Keratinocyte (primary cell): Measurements from ENCODE around the gene METTL24. TPM values are rescaled to one million over a fixed set of nuclear protein-coding genes. Genes with fewer than 3 reads are reported as not detected.

ENCODE experiments used
- DNase-seq: peaks from one replicate; pipeline ENCODE4 v3.0.0-alpha.2; 2011; ENCODE audit warnings: low read depth, missing footprints, low spot score
- FAIRE-seq: peaks from 2 replicates; lab custom pipeline; 2011; peaks lifted over from hg19 to GRCh38; lab: Jason Lieb, UNC
- H2AFZ ChIP-seq: 2 replicates; pipeline ENCODE4 v1.6.0; 2012; ENCODE audit warnings: low read length, control low read depth, inconsistent platforms; ENCODE audit not compliant: control insufficient read depth
- H3K27ac ChIP-seq: 2 replicates; pipeline ENCODE4 v1.5.1; 2011; ENCODE audit warnings: low read length; ENCODE audit not compliant: control insufficient read depth, insufficient read depth
- H3K27me3 ChIP-seq: 3 replicates; pipeline ENCODE4 v1.6.0; 2011; ENCODE audit warnings: low read length; ENCODE audit not compliant: control insufficient read depth, insufficient read depth; ENCODE audit errors: extremely low read depth
- H3K36me3 ChIP-seq, 2 experiments: 2 replicates in 1 of 2; 3 replicates in 1 of 2; pipeline ENCODE4 v1.5.1; 2011; ENCODE audit warnings: low read length in 2 of 2, mild to moderate bottlenecking in 1 of 2; ENCODE audit not compliant: control insufficient read depth in 2 of 2, insufficient read depth in 2 of 2; ENCODE audit errors: extremely low read depth in 1 of 2
- H3K4me1 ChIP-seq: 3 replicates; pipeline ENCODE4 v1.5.1; 2011; ENCODE audit warnings: low read length; ENCODE audit not compliant: control insufficient read depth, insufficient read depth; ENCODE audit errors: extremely low read depth
- H3K4me2 ChIP-seq: 3 replicates; pipeline ENCODE4 v1.6.0; 2011; ENCODE audit warnings: low read depth, low read length; ENCODE audit not compliant: control insufficient read depth, insufficient read depth; ENCODE audit errors: extremely low read depth
- H3K4me3 ChIP-seq, 3 experiments: fragments of 200-600 bp in 1 of 3; sonication (generic) in 1 of 3; 2 replicates in 2 of 3; 3 replicates in 1 of 3; pipeline ENCODE4 v1.5.1; 2011 to 2016; ENCODE audit warnings: low read length in 3 of 3, mild to moderate bottlenecking in 3 of 3, control low read depth in 2 of 3, inconsistent platforms in 1 of 3, low read depth in 1 of 3, mixed read lengths in 1 of 3, mixed run types in 1 of 3, moderate library complexity in 1 of 3; ENCODE audit not compliant: control insufficient read depth in 2 of 3, insufficient read depth in 2 of 3; ENCODE audit errors: extremely low read depth in 1 of 3
- H3K79me2 ChIP-seq: 2 replicates; pipeline ENCODE4 v1.6.0; 2012; ENCODE audit warnings: low read length; ENCODE audit not compliant: control insufficient read depth, insufficient read depth
- H3K9ac ChIP-seq: 3 replicates; pipeline ENCODE4 v1.6.0; 2011; ENCODE audit warnings: low read length; ENCODE audit not compliant: control insufficient read depth, insufficient read depth; ENCODE audit errors: extremely low read depth
- H3K9me1 ChIP-seq: 3 replicates; pipeline ENCODE4 v1.6.0; 2011; ENCODE audit warnings: low read length; ENCODE audit not compliant: control insufficient read depth, insufficient read depth; ENCODE audit errors: extremely low read depth
- H3K9me3 ChIP-seq: 2 replicates; pipeline ENCODE4 v1.5.1; 2012; ENCODE audit warnings: low read depth, low read length; ENCODE audit not compliant: control insufficient read depth
- H4K20me1 ChIP-seq: 3 replicates; pipeline ENCODE4 v1.6.0; 2011; ENCODE audit warnings: low read length; ENCODE audit not compliant: control insufficient read depth, insufficient read depth; ENCODE audit errors: extremely low read depth
- CTCF ChIP-seq, 3 experiments: IDR thresholded peaks in 1 of 3; conservative IDR thresholded peaks in 1 of 3; optimal IDR thresholded peaks in 1 of 3; 2 replicates in 2 of 3; 3 replicates in 1 of 3; pipeline versions ENCODE3 to v1.5.1; 2011; ENCODE audit warnings: low read length in 3 of 3, mild to moderate bottlenecking in 3 of 3, moderate library complexity in 2 of 3, control low read depth in 1 of 3, inconsistent platforms in 1 of 3; ENCODE audit not compliant: insufficient read depth in 2 of 3; ENCODE audit errors: extremely low read depth in 1 of 3
- EZH2 ChIP-seq: IDR thresholded peaks from one replicate; pipeline ENCODE4 v1.6.1; 2012; ENCODE audit warnings: inconsistent platforms, mild to moderate bottlenecking, low read length, moderate library complexity
- dilution Hi-C: fragments of 300-500 bp; cut with MboI; formaldehyde crosslinking; loops from one replicate; pipeline ENCODE4 v1.7.0; 2020; ENCODE audit warnings: low sequenced_read_pairs; ENCODE audit not compliant: extremely low pct_ligation_motif_present
- polyA plus RNA-seq, 5 experiments: library from polyadenylated mRNA; depleted of rRNA in 3 of 5; stranded (reverse) in 3 of 5; stranded (forward) in 1 of 5; unstranded in 1 of 5; fragments of >200 nt; gene quantifications; 1 replicate in 1 of 5; 2 replicates in 3 of 5; 3 replicates in 1 of 5; pipeline versions ENCODE4 v1.2.1 to v1.2.3, GENCODE V29; 2011 to 2012; ENCODE audit warnings: missing spikeins in 2 of 5, low read depth in 1 of 5, low replicate concordance in 1 of 5

The METTL24 gene
- polyA plus RNA-seq, 1 donor (not counting 4 experiments of a cell fraction or from before 2014, with no cell fraction given), result not detected

GRCh38 chr6:110317646-110318045 is 40.5 kb downstream of the METTL24 start:
- H3K79me2 ChIP-seq, result no peaks in the 10 kb centered on the region
- H3K27me3 ChIP-seq, result no peaks in the 10 kb centered on the region
- no peak overlapping the region for H3K4me2 ChIP-seq
- H3K9me1 ChIP-seq, result no peaks in the 10 kb centered on the region
- no peak overlapping the region for H3K27ac ChIP-seq
- no peak overlapping the region for H3K9ac ChIP-seq
- no peaks in the 10 kb centered on the region for H4K20me1 ChIP-seq
- FAIRE-seq (no peak), DNase-seq (no peak)
- no peak for TF ChIP-seq CTCF (optimal IDR thresholded peaks at IDR 0.05 in 1 of 3, IDR thresholded peaks at IDR 0.05 in 1 of 3, conservative IDR thresholded peaks at IDR 0.05 in 1 of 3; ENCODE audit: extremely low read depth in 1 of 3, insufficient read depth in 2 of 3, low read length in 3 of 3)
- no peaks in the 10 kb centered on the region for H3K4me1 ChIP-seq
- dilution Hi-C loops, result no loop called here
- H2AFZ ChIP-seq, result no peak overlapping the region
- H3K9me3 ChIP-seq, result no peaks in the 10 kb centered on the region
- no peak overlapping the region for H3K4me3 ChIP-seq
- no peaks in the 10 kb centered on the region for H3K36me3 ChIP-seq

- dilution Hi-C loops, result no loop called here
- H3K4me1 ChIP-seq, result no peaks in the 10 kb centered on the region
- no peaks in the 10 kb centered on the region for H3K9me3 ChIP-seq
- no peaks in the 10 kb centered on the region for H3K9me1 ChIP-seq
- no peak overlapping the region for H3K4me2 ChIP-seq
- no peaks in the 10 kb centered on the region for H4K20me1 ChIP-seq
- FAIRE-seq (no peak), DNase-seq (no peak)
- no peak overlapping the region for H3K4me3 ChIP-seq
- no peaks in the 10 kb centered on the region for H3K79me2 ChIP-seq
- no peak overlapping the region for H2AFZ ChIP-seq
- H3K36me3 ChIP-seq, result no peaks in the 10 kb centered on the region
- TF ChIP-seq EZH2 (no peak), CTCF (optimal IDR thresholded peaks at IDR 0.05 in 1 of 3, IDR thresholded peaks at IDR 0.05 in 1 of 3, conservative IDR thresholded peaks at IDR 0.05 in 1 of 3; ENCODE audit: extremely low read depth in 1 of 3, insufficient read depth in 2 of 3, low read length in 3 of 3) (no peak)
- H3K27me3 ChIP-seq, result no peaks in the 10 kb centered on the region
- H3K27ac ChIP-seq, result no peak overlapping the region
- no peak overlapping the region for H3K9ac ChIP-seq
Observed at GRCh38 chr6:110317189-110317588, 41.0 kb downstream of the METTL24 start.
